K562 (cell line): ENCODE results near the gene ECHDC3. TPM values are rescaled to one million over a fixed set of nuclear protein-coding genes. Genes with fewer than 3 reads are reported as not detected.

Source experiments
- ATAC-seq: fragments of 200-7000 bp; cut with Tn5 transposase; 3 replicates; pipeline ENCODE4 v1.9.1; 2020; ENCODE audit warnings: moderate library complexity
- BruUV-seq: library from RNA; stranded (reverse); fragments of 400-500 nt; replicated peaks from 2 replicates; lab custom pipeline; 2021; lab: Mats Ljungman, UMichigan
- CTCF ChIA-PET: fragments of 300-600 bp; formaldehyde crosslinking; extraction: SDS; loops from one replicate; lab custom pipeline; 2021; ENCODE audit warnings: low intra/inter-chr PET ratio; lab: Yijun Ruan, JAX
- POLR2A ChIA-PET: fragments of 300-600, 350-650 bp; sonication (Branson Sonifier 250); formaldehyde crosslinking; extraction: SDS; loops from one replicate; lab custom pipeline; 2021; ENCODE audit warnings: antibody characterized with exemption, inconsistent platforms; lab: Yijun Ruan, JAX
- DNase-seq, 4 experiments: peaks; one replicate each; pipeline versions ENCODE4 v3.0.0 to v3.0.0-alpha.2; 2011 to 2018; ENCODE audit warnings: low spot score in 3 of 4, mixed read lengths in 3 of 4; ENCODE audit errors: extremely low read depth in 1 of 4
- FAIRE-seq: peaks from 2 replicates; lab custom pipeline; 2011; peaks lifted over from hg19 to GRCh38; lab: Jason Lieb, UNC
- H2AFZ ChIP-seq: 2 replicates; pipeline ENCODE4 v1.6.0; 2011; ENCODE audit warnings: low read depth, low read length, control low read depth, inconsistent platforms
- H3K27ac ChIP-seq: fragments of 200-600 bp; 3 replicates; pipeline ENCODE4 v1.8.0; 2011; ENCODE audit warnings: low read depth, mild to moderate bottlenecking, control low read depth, inconsistent platforms, low read length, moderate library complexity, mixed read lengths; ENCODE audit errors: extremely low read depth
- H3K27me3 ChIP-seq, 2 experiments: fragments of 300-600 bp in 1 of 2; 2 replicates in 1 of 2; 3 replicates in 1 of 2; pipeline versions ENCODE4 v1.6.0 to v1.8.0; 2011; ENCODE audit warnings: inconsistent platforms in 2 of 2, low read length in 2 of 2, mild to moderate bottlenecking in 1 of 2, mixed read lengths in 1 of 2, moderate library complexity in 1 of 2; ENCODE audit not compliant: control insufficient read depth in 2 of 2, insufficient read depth in 2 of 2
- H3K36me3 ChIP-seq: fragments of 300-600 bp; 3 replicates; pipeline ENCODE4 v1.8.0; 2011; ENCODE audit warnings: mild to moderate bottlenecking, low read length, inconsistent platforms; ENCODE audit not compliant: control insufficient read depth, insufficient read depth
- H3K4me1 ChIP-seq, 2 experiments: fragments of 200-600 bp in 1 of 2; replicated peaks in 1 of 2; 2 replicates in 1 of 2; 3 replicates in 1 of 2; pipeline versions ENCODE4 v1.5.1 to v1.8.0; 2011; ENCODE audit warnings: inconsistent platforms in 2 of 2, low read length in 2 of 2, mild to moderate bottlenecking in 1 of 2, mixed read lengths in 1 of 2, moderate library complexity in 1 of 2; ENCODE audit not compliant: control insufficient read depth in 2 of 2, insufficient read depth in 2 of 2
- H3K4me2 ChIP-seq: 2 replicates; pipeline ENCODE4 v1.6.1; 2011; ENCODE audit warnings: low read length, control low read depth, inconsistent platforms, mixed read lengths; ENCODE audit not compliant: insufficient read depth
- H3K4me3 ChIP-seq: fragments of 200-600 bp; sonication (generic), shearing (Covaris generic); 2 replicates; pipeline ENCODE4 v1.5.1; 2016; ENCODE audit warnings: control low read depth, inconsistent platforms
- H3K79me2 ChIP-seq: fragments of 200-600 bp; 3 replicates; pipeline ENCODE4 v1.8.0; 2011; ENCODE audit warnings: low read length, inconsistent platforms; ENCODE audit not compliant: control insufficient read depth, insufficient read depth
- H3K9ac ChIP-seq, 2 experiments: 2 replicates each; pipeline versions ENCODE4 v1.6.0 to v1.6.1; 2011; ENCODE audit warnings: low read depth in 2 of 2, low read length in 2 of 2, control low read depth in 1 of 2, inconsistent platforms in 1 of 2, mild to moderate bottlenecking in 1 of 2, mixed read lengths in 1 of 2; ENCODE audit not compliant: insufficient read depth in 1 of 2
- H3K9me1 ChIP-seq: one replicate; pipeline ENCODE4 v1.6.0; 2011; ENCODE audit warnings: inconsistent platforms, mild to moderate bottlenecking, low read length, moderate library complexity; ENCODE audit not compliant: control insufficient read depth, insufficient read depth
- H3K9me3 ChIP-seq: replicated peaks from 2 replicates; pipeline ENCODE4 v1.5.1; 2011; ENCODE audit warnings: low read depth, low read length, inconsistent platforms; ENCODE audit not compliant: control insufficient read depth, insufficient read depth
- H4K20me1 ChIP-seq: replicated peaks from 2 replicates; pipeline ENCODE4 v1.6.1; 2011; ENCODE audit warnings: low read length, inconsistent platforms, mixed read lengths; ENCODE audit not compliant: control insufficient read depth, insufficient read depth
- ADNP ChIP-seq: fragments of 200-800 bp; sonication (Bioruptor generic); IDR thresholded peaks from 2 replicates; pipeline ENCODE4 v1.6.1; 2016; ENCODE audit warnings: missing genetic modification characterization, missing compliant biosample characterization
- CREB5 ChIP-seq: fragments of 250-450 bp; sonication (Bioruptor Pico); IDR thresholded peaks from 2 replicates; pipeline ENCODE4 v1.5.0; 2020; ENCODE audit warnings: mild to moderate bottlenecking
- CTCFL ChIP-seq: IDR thresholded peaks from 2 replicates; pipeline ENCODE4 v1.6.1; 2011; ENCODE audit warnings: borderline replicate concordance, low read depth, mild to moderate bottlenecking, moderate library complexity, low read length; ENCODE audit not compliant: insufficient read depth, poor library complexity, severe bottlenecking
- GTF2E2 ChIP-seq: fragments of 200-800 bp; sonication (Bioruptor generic); IDR thresholded peaks from 2 replicates; pipeline ENCODE4 v1.6.1; 2016; ENCODE audit warnings: missing genetic modification characterization, missing compliant biosample characterization
- NFYB ChIP-seq: IDR thresholded peaks from 2 replicates; pipeline ENCODE4 v1.6.1; 2011; ENCODE audit warnings: mild to moderate bottlenecking, moderate library complexity; ENCODE audit not compliant: insufficient read length; ENCODE audit errors: extremely low read depth
- SAFB2 ChIP-seq: fragments of 200-400 bp; formaldehyde crosslinking; IDR thresholded peaks from 2 replicates; pipeline ENCODE4 v1.6.1; 2018; ENCODE audit warnings: borderline replicate concordance, low read length, low read depth, moderate library complexity; ENCODE audit not compliant: severe bottlenecking
- TRIM28 ChIP-seq: fragments of 450-650 bp; IDR thresholded peaks from 2 replicates; pipeline ENCODE4 v1.6.1; 2017
- WGBS: fragments of 100-300 bp; shearing (Covaris generic); methylation state at CpG from one replicate; pipeline ENCODE4 v1.1.6; 2016; ENCODE audit warnings: low coverage, mixed read lengths; ENCODE audit not compliant: insufficient coverage; ENCODE audit errors: missing lambda C conversion rate; 5-methylcytosine and 5-hydroxymethylcytosine counted together
- in situ Hi-C: fragments of 300-500 bp; cut with MboI; formaldehyde crosslinking; loops from 4 replicates; pipeline ENCODE4 v1.15.0; 2018; ENCODE audit warnings: inconsistent platforms, mixed read lengths
- intact Hi-C: fragments of 100-400 bp; cut with micrococcal nuclease; formaldehyde crosslinking; loops from 2 replicates; pipeline ENCODE4 v1.14.2; 2022
- polyA plus RNA-seq, 8 experiments: library from polyadenylated mRNA; depleted of rRNA in 4 of 8; stranded (reverse) in 5 of 8; unstranded in 3 of 8; fragments of >200 nt; fragmentation: Nextera tagmentation in 2 of 8; fragmentation: Illumina TruSeq in 1 of 8; extraction: Ambion mirVana in 2 of 8; extraction: Trizol in 1 of 8; gene quantifications; 2 replicates each; pipeline versions ENCODE4 v1.2.1 to v1.2.3, GENCODE V29; 2011 to 2014; ENCODE audit warnings: inconsistent platforms in 1 of 8, missing spikeins in 1 of 8
- total RNA-seq, 7 experiments: library from RNA; depleted of rRNA in 6 of 7; stranded (reverse); fragments of >200 nt in 6 of 7; fragmentation: Illumina TruSeq in 2 of 7; extraction: Trizol in 2 of 7; gene quantifications; 2 replicates each; pipeline versions ENCODE4 v1.2.1 to v1.2.3, GENCODE V29; 2011 to 2021; ENCODE audit warnings: low replicate concordance in 1 of 7
- TF ChIP-seq, protein P1 (sequence below): IDR thresholded peaks from 2 replicates; pipeline ENCODE4 v1.6.1; 2012; ENCODE audit warnings: low read depth, low read length, improper control_type of control experiment, borderline replicate concordance
- TF ChIP-seq, protein P2 (sequence below): fragments of 450-650 bp; formaldehyde crosslinking; IDR thresholded peaks from 2 replicates; pipeline ENCODE4 v1.4.0; 2022; ENCODE audit warnings: missing genetic modification characterization

Gene ECHDC3
- total and polyA plus RNA-seq, 9 of the 15 experiments (the other 6 are each of a cell fraction or from before 2014, with no cell fraction given), result 0.53 to 21.9 (median 15.7) TPM

DNA sequence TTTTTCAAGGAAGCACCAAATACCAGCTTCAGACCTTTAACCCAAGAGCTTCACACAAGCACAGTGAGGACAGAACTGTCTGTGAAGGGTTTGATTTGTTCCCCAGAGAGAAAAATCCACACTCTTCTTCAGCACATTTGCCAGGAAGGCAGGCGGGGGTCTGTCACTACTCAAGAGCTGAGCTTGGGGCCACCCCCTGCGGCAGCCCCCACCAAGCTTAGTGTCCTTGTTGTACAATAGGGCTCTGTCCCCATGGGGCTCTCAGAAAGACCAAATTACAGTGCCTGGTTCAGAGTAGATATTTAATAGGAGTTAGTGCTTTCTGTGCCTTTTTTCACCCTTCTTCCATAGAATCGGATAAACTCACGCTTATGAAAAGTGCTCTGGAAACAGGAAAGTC is 12.4 kb downstream of the ECHDC3 start (continued):
- TF ChIP-seq, protein P1, sequence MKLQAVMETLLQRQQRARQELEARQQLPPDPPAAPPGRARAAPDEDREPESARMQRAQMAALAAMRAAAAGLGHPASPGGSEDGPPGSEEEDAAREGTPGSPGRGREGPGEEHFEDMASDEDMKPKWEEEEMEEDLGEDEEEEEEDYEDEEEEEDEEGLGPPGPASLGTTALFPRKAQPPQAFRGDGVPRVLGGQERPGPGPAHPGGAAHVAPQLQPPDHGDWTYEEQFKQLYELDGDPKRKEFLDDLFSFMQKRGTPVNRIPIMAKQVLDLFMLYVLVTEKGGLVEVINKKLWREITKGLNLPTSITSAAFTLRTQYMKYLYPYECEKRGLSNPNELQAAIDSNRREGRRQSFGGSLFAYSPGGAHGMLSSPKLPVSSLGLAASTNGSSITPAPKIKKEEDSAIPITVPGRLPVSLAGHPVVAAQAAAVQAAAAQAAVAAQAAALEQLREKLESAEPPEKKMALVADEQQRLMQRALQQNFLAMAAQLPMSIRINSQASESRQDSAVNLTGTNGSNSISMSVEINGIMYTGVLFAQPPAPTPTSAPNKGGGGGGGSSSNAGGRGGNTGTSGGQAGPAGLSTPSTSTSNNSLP, result no peak
- TF ChIP-seq TRIM28, result no peak

GRCh38 chr10:11755512-11756263 is 13.5 kb downstream of the ECHDC3 start:
- Histone ChIP-seq H2AFZ (no peak overlapping the region), H3K9ac (no peak overlapping the region), H4K20me1 (peaks cover 12% of the 10 kb centered on the region; the same call in 1 of the 2 replicates), H3K4me1 (peaks cover 3 to 7% of the 10 kb centered on the region in 2 experiments; a peak in 3 of 5 replicates), H3K4me2 (no peak overlapping the region), H3K79me2 (no peaks in the 10 kb centered on the region), H3K27ac (no peak overlapping the region), H3K27me3 (no peaks in the 10 kb centered on the region), H3K36me3 (peaks cover 4% of the 10 kb centered on the region; the same call in 1 of the 3 replicates), H3K9me1 (no peaks in the 10 kb centered on the region), H3K4me3 (no peak overlapping the region), H3K9me3 (no peaks in the 10 kb centered on the region)
- FAIRE-seq (no peak), ATAC-seq (no peak), DNase-seq (no peak)
- no TSS peak for BruUV-seq
- ChIA-PET POLR2A (interaction anchor here (0.9 to 2.8 kb wide), 2 partner anchors 9 to 305 kb away, joined by 4 to 11 read pairs; no protein-coding TSS in a partner anchor), CTCF (no interaction called here)
- intact Hi-C loops, result loop anchor here (5.0 kb wide), 1 partner anchor 323 kb away; no protein-coding TSS in a partner anchor
- WGBS, result 83% methylated on average over 20 of the region's 21 CpGs
- in situ Hi-C loops, result loop anchor here (5.0 to 25.0 kb wide), 3 partner anchors 238 to 843 kb away; no protein-coding TSS in a partner anchor
- TF ChIP-seq, protein P2, sequence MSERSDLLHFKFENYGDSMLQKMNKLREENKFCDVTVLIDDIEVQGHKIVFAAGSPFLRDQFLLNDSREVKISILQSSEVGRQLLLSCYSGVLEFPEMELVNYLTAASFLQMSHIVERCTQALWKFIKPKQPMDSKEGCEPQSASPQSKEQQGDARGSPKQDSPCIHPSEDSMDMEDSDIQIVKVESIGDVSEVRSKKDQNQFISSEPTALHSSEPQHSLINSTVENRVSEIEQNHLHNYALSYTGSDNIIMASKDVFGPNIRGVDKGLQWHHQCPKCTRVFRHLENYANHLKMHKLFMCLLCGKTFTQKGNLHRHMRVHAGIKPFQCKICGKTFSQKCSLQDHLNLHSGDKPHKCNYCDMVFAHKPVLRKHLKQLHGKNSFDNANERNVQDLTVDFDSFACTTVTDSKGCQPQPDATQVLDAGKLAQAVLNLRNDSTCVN (CRISPR knock-in tag), result no peak
- TF ChIP-seq CREB5, result no peak
- no peak for TF ChIP-seq SAFB2
- no peak for TF ChIP-seq CTCFL
- TF ChIP-seq NFYB, result no peak
- TF ChIP-seq ADNP (tag), result no peak
- TF ChIP-seq GTF2E2 (tag), result no peak
